Esophagus squamous epithelium (tissue), 4 donors: ENCODE data around the gene MVB12B.

Experiments
- CTCF ChIP-seq, 6 experiments: fragments of 450-650 bp in 4 of 6; fragments of 200-600 bp in 2 of 6; sonication (generic) in 2 of 6; IDR thresholded peaks; one replicate each; pipeline ENCODE4 v1.5.1; 2016 to 2019; ENCODE audit warnings: antibody characterized with exemption in 6 of 6, mild to moderate bottlenecking in 4 of 6, moderate library complexity in 4 of 6
- POLR2A ChIP-seq, 4 donors: fragments of 450-650 bp; IDR thresholded peaks; one replicate each; pipeline ENCODE4 v1.6.1; 2017; ENCODE audit warnings: antibody characterized with exemption in 4 of 4, mild to moderate bottlenecking in 4 of 4, moderate library complexity in 3 of 4

DNA sequence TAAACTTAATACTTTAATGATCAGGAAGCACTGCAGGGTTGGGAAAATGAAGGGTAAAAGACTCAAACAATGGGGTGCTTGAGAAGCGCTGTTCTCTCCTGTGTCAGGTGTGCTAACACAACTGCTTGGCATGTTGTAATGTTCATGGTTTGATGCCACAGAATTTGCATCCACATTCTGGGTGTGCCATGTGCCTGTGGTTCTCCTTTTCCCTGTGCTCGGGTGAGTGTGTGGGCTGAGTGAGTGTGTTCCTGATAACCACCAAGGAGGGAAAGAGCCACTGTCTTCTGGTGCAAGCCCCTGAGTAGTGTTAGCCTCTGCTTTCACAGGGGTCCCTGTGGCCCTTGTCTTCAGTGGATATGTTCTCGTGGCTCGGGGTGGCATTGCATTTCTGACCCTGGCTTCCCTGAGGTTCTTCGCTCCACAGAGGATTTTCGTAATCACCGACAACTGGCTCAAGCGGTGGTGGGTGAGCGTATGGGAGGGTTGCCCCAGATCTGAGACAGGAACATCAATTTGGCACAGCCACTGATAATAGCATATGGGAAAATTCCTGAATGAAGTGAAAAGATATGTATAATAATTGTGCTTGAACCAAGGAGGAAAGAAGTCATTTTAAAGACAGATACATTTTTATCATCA is 102.0 kb downstream of the MVB12B start:
- TF ChIP-seq CTCF (IDR thresholded peaks at IDR 0.05) (no peak), POLR2A (IDR thresholded peaks at IDR 0.05) (no peak)
